GM10266 (cell line): ENCODE results near the gene RCOR2.

ENCODE experiments used
- DNase-seq: peaks from one replicate; pipeline ENCODE4 v3.0.0; 2012; ENCODE audit errors: extremely low spot score
- CTCF ChIP-seq: IDR thresholded peaks from 2 replicates; pipeline ENCODE4 v1.5.1; 2012; ENCODE audit warnings: mild to moderate bottlenecking, low read depth; ENCODE audit not compliant: control insufficient read depth, insufficient read depth; ENCODE audit errors: missing control alignments

RCOR2 gene

DNA sequence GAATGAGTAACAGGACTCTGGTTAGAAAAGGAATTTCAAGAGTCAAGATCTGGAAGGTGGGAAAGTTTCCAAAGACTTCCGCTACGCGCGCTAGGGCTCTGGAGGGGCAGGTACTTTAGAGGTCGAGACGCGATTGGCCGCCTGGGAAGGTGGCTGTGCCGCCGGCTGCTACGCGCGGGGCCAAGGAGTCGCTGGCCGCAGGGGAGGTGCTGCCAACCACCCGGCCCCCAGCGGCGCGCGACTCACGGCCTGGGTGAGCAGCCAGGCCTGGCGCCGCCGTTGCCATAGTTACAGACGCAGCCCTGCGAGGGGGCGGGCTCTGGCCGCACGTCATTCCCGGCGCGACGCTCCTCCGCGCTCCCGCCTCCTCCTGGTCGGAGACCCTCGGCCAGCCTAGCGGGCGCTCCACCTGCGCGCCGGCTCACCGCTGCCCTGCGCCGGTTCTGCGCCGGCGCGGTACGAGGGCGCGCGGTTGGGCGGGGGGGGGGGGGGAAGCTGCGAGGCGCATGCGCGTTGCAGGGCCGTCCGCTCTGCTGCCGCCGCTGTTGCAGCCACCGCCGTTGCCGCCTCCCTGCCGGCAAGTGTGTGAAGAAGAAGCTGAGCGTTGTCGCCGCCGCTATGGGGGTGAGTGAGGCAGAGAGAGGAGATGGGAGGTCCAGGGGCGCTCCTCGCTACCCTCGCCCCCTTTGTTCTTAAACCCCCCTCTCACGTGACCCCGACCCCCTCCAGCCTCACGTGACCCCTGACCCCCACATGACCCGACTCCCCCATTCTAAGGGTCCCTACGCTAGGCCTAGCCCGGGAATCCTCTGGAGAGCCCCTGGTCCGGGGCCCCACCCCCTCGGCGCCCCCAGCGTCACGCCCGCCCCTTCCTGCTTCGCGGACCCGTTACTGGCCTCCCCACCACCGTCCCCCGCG lies 21.8 kb upstream of the RCOR2 start, which contains the start of gene NAA40:
Gene NAA40 (plus strand): TSS at position 524 of the 918 bp plus-strand sequence. CDS start 95 bp downstream, at position 619.
- DNase-seq = peak; percentile 99
- no peak for TF ChIP-seq CTCF

DNA sequence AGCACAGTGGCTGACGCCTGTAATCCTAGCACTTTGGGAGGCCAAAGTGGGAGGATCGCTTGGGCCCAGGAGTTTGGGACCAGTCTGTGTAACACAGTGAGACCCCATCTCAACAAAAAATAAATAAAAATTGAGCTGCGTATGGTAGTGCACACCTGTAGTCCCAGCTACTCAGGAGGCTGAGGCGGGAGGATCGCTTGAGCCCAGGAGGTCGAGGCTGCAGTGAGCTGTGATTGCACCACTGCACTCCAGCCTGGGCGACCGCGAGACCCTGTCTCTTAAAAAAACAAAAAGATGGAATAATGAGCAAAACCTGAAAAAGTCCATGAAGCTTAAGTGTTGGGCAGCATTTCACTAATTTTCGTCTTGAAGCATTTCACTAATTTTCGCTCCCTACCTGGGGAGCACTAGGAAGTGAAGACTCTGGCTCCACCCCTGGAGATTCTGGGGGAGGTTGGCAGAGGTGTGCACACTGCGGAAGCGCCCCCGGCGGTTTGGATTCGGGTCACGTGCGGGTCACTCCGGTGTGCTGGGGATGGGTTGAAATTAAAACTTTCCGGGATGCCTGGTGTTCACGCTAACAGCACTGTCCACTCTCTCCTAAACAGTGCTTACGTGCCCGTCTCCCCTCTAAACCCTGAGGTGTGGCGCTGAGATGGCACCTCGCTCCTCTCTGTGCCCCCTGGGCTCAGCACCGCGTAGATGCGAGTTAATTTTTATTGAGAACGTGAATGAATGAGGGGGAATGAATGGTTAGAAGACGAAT lies 20.9 kb upstream of the RCOR2 start:
- DNase-seq = peak; percentile 31

GRCh38 chr11:63933459-63933858 lies 16.5 kb upstream of the RCOR2 start:
- TF ChIP-seq CTCF = no peak
- no peak for DNase-seq

More for the DNA sequence above, 20.9 kb upstream of the RCOR2 start:
- TF ChIP-seq CTCF = no peak

DNA sequence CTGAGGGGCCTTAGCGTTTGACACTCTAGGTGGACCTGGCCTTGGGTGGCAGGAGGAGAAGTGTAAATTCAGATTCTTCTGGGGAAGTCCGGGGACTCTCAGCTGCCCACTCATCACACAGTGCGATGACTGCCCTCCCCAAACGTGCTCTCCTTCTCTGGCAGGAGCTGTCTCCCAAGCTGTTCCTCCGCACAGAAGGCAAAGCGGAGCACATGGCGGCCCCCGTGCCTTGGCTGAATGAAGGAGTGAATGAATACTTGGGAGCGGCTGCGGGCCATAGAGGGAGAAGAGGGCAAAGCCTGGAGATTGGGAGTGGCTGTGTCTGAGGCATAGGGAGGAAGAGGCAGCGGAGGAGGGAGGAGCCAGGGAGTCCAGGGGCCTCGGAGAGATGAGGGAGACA lies 14.9 kb upstream of the RCOR2 start:
- TF ChIP-seq CTCF = no peak
- DNase-seq = no peak

- TF ChIP-seq CTCF = no peak
- DNase-seq = no peak
Measured at GRCh38 chr11:63931045-63931444, 14.1 kb upstream of the RCOR2 start.

GRCh38 chr11:63929616-63930015 lies 12.7 kb upstream of the RCOR2 start:
- no peak for DNase-seq
- TF ChIP-seq CTCF = no peak
